H9 (cell line): ENCODE results near the gene FBN2. TPM values are rescaled to one million over a fixed set of nuclear protein-coding genes. Genes with fewer than 3 reads are reported as not detected.

Experiments used
- DNase-seq: peaks from one replicate; pipeline ENCODE4 v3.0.0-alpha.2; 2017
- H2AFZ ChIP-seq: one replicate; pipeline ENCODE4 v1.6.1; 2013; ENCODE audit warnings: mild to moderate bottlenecking, low read length, control low read depth, moderate library complexity
- H2AK5ac ChIP-seq: 2 replicates; pipeline ENCODE4 v1.6.1; 2013; ENCODE audit warnings: low read length, control low read depth, mixed read lengths; ENCODE audit not compliant: insufficient read length
- H2BK120ac ChIP-seq: one replicate; pipeline ENCODE4 v1.6.1; 2013; ENCODE audit warnings: low read depth, mild to moderate bottlenecking, low read length, control low read depth, inconsistent platforms; ENCODE audit not compliant: poor library complexity, severe bottlenecking
- H2BK12ac ChIP-seq: 2 replicates; pipeline ENCODE4 v1.6.1; 2013; ENCODE audit warnings: low read length, control low read depth, mixed read lengths, low read depth; ENCODE audit not compliant: insufficient read length
- H2BK15ac ChIP-seq: 2 replicates; pipeline ENCODE4 v1.6.1; 2013; ENCODE audit warnings: low read depth, low read length, control low read depth
- H2BK20ac ChIP-seq: one replicate; pipeline ENCODE4 v1.6.1; 2013; ENCODE audit warnings: low read depth, mild to moderate bottlenecking, low read length, control low read depth, inconsistent platforms; ENCODE audit not compliant: poor library complexity, severe bottlenecking
- H2BK5ac ChIP-seq: 2 replicates; pipeline ENCODE4 v1.6.1; 2013; ENCODE audit warnings: low read length, control low read depth, mixed read lengths; ENCODE audit not compliant: insufficient read length
- H3K14ac ChIP-seq: 2 replicates; pipeline ENCODE4 v1.6.1; 2013; ENCODE audit warnings: low read length, control low read depth; ENCODE audit not compliant: insufficient read depth
- H3K18ac ChIP-seq: 2 replicates; pipeline ENCODE4 v1.6.1; 2013; ENCODE audit warnings: low read depth, mild to moderate bottlenecking, mixed read lengths, low read length, control low read depth; ENCODE audit not compliant: insufficient read length
- H3K23ac ChIP-seq: 2 replicates; pipeline ENCODE4 v1.6.1; 2013; ENCODE audit warnings: low read length, control low read depth, mixed read lengths, low read depth; ENCODE audit not compliant: insufficient read length
- H3K23me2 ChIP-seq: 2 replicates; pipeline ENCODE4 v1.6.1; 2013; ENCODE audit warnings: low read depth, mild to moderate bottlenecking, mixed read lengths, low read length, control low read depth; ENCODE audit not compliant: insufficient read length, poor library complexity, severe bottlenecking
- H3K27ac ChIP-seq: 2 replicates; pipeline ENCODE4 v1.5.1; 2013; ENCODE audit warnings: low read length, control low read depth, mixed read lengths, low read depth; ENCODE audit not compliant: insufficient read length
- H3K27me3 ChIP-seq: 2 replicates; pipeline ENCODE4 v1.6.1; 2013; ENCODE audit warnings: low read length, control low read depth, inconsistent platforms; ENCODE audit not compliant: insufficient read depth
- H3K4ac ChIP-seq: 2 replicates; pipeline ENCODE4 v1.6.1; 2013; ENCODE audit warnings: low read depth, mild to moderate bottlenecking, control low read depth, inconsistent platforms, low read length, moderate library complexity
- H3K4me1 ChIP-seq: 2 replicates; pipeline ENCODE4 v1.6.1; 2013; ENCODE audit warnings: low read length, control low read depth, inconsistent platforms; ENCODE audit not compliant: insufficient read depth
- H3K4me2 ChIP-seq: 2 replicates; pipeline ENCODE4 v1.6.1; 2013; ENCODE audit warnings: low read length, control low read depth, mixed read lengths; ENCODE audit not compliant: insufficient read length, insufficient read depth
- H3K56ac ChIP-seq: 2 replicates; pipeline ENCODE4 v1.6.1; 2013; ENCODE audit warnings: low read depth, mild to moderate bottlenecking, mixed read lengths, low read length, control low read depth; ENCODE audit not compliant: insufficient read length
- H3K79me1 ChIP-seq: 2 replicates; pipeline ENCODE4 v1.6.1; 2013; ENCODE audit warnings: low read depth, mild to moderate bottlenecking, moderate library complexity, low read length, control low read depth, inconsistent platforms; ENCODE audit not compliant: insufficient read depth, poor library complexity, severe bottlenecking
- H3K79me2 ChIP-seq: 2 replicates; pipeline ENCODE4 v1.6.1; 2013; ENCODE audit warnings: low read length, control low read depth, inconsistent platforms; ENCODE audit not compliant: insufficient read depth
- H3K9ac ChIP-seq: 2 replicates; pipeline ENCODE4 v1.6.1; 2013; ENCODE audit warnings: low read length, control low read depth, mixed read lengths; ENCODE audit not compliant: insufficient read length; ENCODE audit errors: extremely low read depth
- H3K9me3 ChIP-seq: one replicate; pipeline ENCODE4 v1.6.1; 2013; ENCODE audit warnings: low read depth, low read length, inconsistent platforms; ENCODE audit not compliant: control insufficient read depth
- H3T11ph ChIP-seq: one replicate; pipeline ENCODE4 v1.6.1; 2013; ENCODE audit warnings: mild to moderate bottlenecking, low read length, control low read depth, inconsistent platforms
- H4K20me1 ChIP-seq: one replicate; pipeline ENCODE4 v1.6.1; 2013; ENCODE audit not compliant: control insufficient read depth, insufficient read length, insufficient read depth
- H4K5ac ChIP-seq: 2 replicates; pipeline ENCODE4 v1.6.1; 2013; ENCODE audit warnings: low read depth, mild to moderate bottlenecking, mixed read lengths, low read length, control low read depth; ENCODE audit not compliant: insufficient read length
- H4K8ac ChIP-seq: replicated peaks from 2 replicates; pipeline ENCODE4 v1.6.1; 2013; ENCODE audit warnings: low read length, control low read depth, mixed read lengths, low read depth; ENCODE audit not compliant: insufficient read length
- H4K91ac ChIP-seq: 2 replicates; pipeline ENCODE4 v1.6.1; 2013; ENCODE audit warnings: low read depth, mild to moderate bottlenecking, moderate library complexity, mixed read lengths, low read length, control low read depth; ENCODE audit not compliant: insufficient read length
- H3K27ac Mint-ChIP-seq, 3 experiments: 2 replicates in 2 of 3; 3 replicates in 1 of 3; pipeline ENCODE4 v1.8.0; 2020 to 2021; ENCODE audit warnings: mixed read lengths in 3 of 3, mild to moderate bottlenecking in 1 of 3, moderate library complexity in 1 of 3
- H3K27me3 Mint-ChIP-seq: 2 replicates; pipeline ENCODE4 v1.8.0; 2021; ENCODE audit warnings: low read depth, mild to moderate bottlenecking, moderate library complexity, mixed read lengths
- H3K36me3 Mint-ChIP-seq, 3 experiments: 2 replicates in 2 of 3; 3 replicates in 1 of 3; pipeline ENCODE4 v1.8.0; 2020 to 2021; ENCODE audit warnings: low read depth in 3 of 3, mixed read lengths in 3 of 3; ENCODE audit not compliant: insufficient read depth in 1 of 3
- H3K4me1 Mint-ChIP-seq, 2 experiments: 2 replicates each; pipeline ENCODE4 v1.8.0; 2020; ENCODE audit warnings: mixed read lengths in 2 of 2
- H3K4me3 Mint-ChIP-seq, 2 experiments: 2 replicates in 1 of 2; 3 replicates in 1 of 2; pipeline ENCODE4 v1.8.0; 2020 to 2021; ENCODE audit warnings: mild to moderate bottlenecking in 2 of 2, mixed read lengths in 2 of 2, moderate library complexity in 1 of 2
- H3K9me3 Mint-ChIP-seq, 2 experiments: 2 replicates in 1 of 2; 3 replicates in 1 of 2; pipeline ENCODE4 v1.8.0; 2020; ENCODE audit warnings: mild to moderate bottlenecking in 2 of 2, mixed read lengths in 2 of 2, moderate library complexity in 1 of 2
- WGBS: extraction: QIAGEN DNeasy Blood & Tissue Kit; methylation state at CpG from one replicate; pipeline ENCODE4 v1.1.7; 2013; ENCODE audit warnings: missing lambda C conversion rate, low lambda C conversion rate, mixed read lengths; ENCODE audit not compliant: insufficient read length; ENCODE audit errors: extremely low coverage; 5-methylcytosine and 5-hydroxymethylcytosine counted together
- total RNA-seq: library from RNA; stranded (reverse); gene quantifications from 2 replicates; pipeline ENCODE4 v1.2.1, GENCODE V29; 2021
- TF ChIP-seq, protein P1 (sequence below): fragments of 200-600 bp; sonication (generic); conservative IDR thresholded peaks from 3 replicates; pipeline ENCODE4 v1.8.0; 2021; ENCODE audit warnings: antibody characterized with exemption, mild to moderate bottlenecking

The FBN2 gene
- total RNA-seq, 1 experiment from 2014 or later = 8.3 TPM

DNA sequence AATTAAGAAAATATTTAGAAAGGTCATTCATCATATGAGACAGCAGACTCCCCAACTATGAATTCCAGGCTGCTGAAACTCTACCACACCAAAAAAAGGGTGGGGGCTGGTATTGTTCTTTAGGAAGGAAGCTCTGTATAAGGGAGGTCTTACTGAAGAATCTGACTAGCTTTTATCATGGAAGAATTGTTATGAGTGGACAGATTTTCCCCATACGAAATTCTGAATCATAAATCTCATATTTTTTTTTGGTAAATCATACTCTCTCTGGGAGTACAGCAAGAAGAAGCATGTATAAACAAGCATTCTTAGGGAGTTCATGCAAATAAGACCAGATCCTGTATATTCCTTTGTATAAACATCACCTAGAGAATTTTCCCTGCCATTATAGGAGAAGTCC lies 234.5 kb downstream of the FBN2 start:
- peaks cover 10 to 26% (median 23%) of the 10 kb centered on the region in 3 experiments for H3K36me3 Mint-ChIP-seq
- Histone ChIP-seq H3K18ac (no peak overlapping the region), H4K20me1 (no peaks in the 10 kb centered on the region), H3K23me2 (no peaks in the 10 kb centered on the region), H3K27ac (no peak overlapping the region), H3K79me1 (no peaks in the 10 kb centered on the region), H4K91ac (no peak overlapping the region), H3K27me3 (no peaks in the 10 kb centered on the region), H2BK5ac (no peak overlapping the region), H3K4me2 (no peak overlapping the region), H3K9ac (no peak overlapping the region), H3T11ph (no peak overlapping the region), H2BK12ac (no peak overlapping the region), H2AFZ (no peak overlapping the region), H4K8ac (no peak overlapping the region), H2BK120ac (no peak overlapping the region), H2AK5ac (no peak overlapping the region), H3K4me1 (no peaks in the 10 kb centered on the region; the same call in 1 of the 2 replicates), H3K14ac (no peak overlapping the region), H3K56ac (no peak overlapping the region), H2BK20ac (no peak overlapping the region), H3K4ac (no peak overlapping the region), H3K23ac (no peak overlapping the region), H4K5ac (no peak overlapping the region), H3K9me3 (no peaks in the 10 kb centered on the region), H2BK15ac (no peak overlapping the region), H3K79me2 (no peaks in the 10 kb centered on the region)
- no peak for DNase-seq
- no peak overlapping the region for H3K4me3 Mint-ChIP-seq
- TF ChIP-seq, protein P1, sequence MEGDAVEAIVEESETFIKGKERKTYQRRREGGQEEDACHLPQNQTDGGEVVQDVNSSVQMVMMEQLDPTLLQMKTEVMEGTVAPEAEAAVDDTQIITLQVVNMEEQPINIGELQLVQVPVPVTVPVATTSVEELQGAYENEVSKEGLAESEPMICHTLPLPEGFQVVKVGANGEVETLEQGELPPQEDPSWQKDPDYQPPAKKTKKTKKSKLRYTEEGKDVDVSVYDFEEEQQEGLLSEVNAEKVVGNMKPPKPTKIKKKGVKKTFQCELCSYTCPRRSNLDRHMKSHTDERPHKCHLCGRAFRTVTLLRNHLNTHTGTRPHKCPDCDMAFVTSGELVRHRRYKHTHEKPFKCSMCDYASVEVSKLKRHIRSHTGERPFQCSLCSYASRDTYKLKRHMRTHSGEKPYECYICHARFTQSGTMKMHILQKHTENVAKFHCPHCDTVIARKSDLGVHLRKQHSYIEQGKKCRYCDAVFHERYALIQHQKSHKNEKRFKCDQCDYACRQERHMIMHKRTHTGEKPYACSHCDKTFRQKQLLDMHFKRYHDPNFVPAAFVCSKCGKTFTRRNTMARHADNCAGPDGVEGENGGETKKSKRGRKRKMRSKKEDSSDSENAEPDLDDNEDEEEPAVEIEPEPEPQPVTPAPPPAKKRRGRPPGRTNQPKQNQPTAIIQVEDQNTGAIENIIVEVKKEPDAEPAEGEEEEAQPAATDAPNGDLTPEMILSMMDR = no peak
- H3K4me1 Mint-ChIP-seq = peaks cover 10% of the 10 kb centered on the region in 2 experiments
- H3K27me3 Mint-ChIP-seq = no peaks in the 10 kb centered on the region
- peaks cover 3 to 4% of the 10 kb centered on the region in 2 experiments for H3K9me3 Mint-ChIP-seq
- no CpG with 5 or more reads among the region's 1 CpG for WGBS
- H3K27ac Mint-ChIP-seq = no peak overlapping the region
